NCI-H1436 (cell line): ENCODE measurements around the gene PLA2G4B.

Experiments
- DNase-seq: peaks from one replicate; lab custom pipeline; 2025; lab: John Stamatoyannopoulos, UW

PLA2G4B gene

GRCh38 chr15:41849204-41849603 is 10.6 kb downstream of the PLA2G4B start:
- no peak for DNase-seq

GRCh38 chr15:41849861-41850260 is 11.2 kb downstream of the PLA2G4B start:
- no peak for DNase-seq

GRCh38 chr15:41850482-41851166 is 12.0 kb downstream of the PLA2G4B start:
- DNase-seq, result no peak

GRCh38 chr15:41851167-41851523 is 12.5 kb downstream of the PLA2G4B start:
- DNase-seq, result no peak

- no peak for DNase-seq
Observed at GRCh38 chr15:41851755-41852370, 13.2 kb downstream of the PLA2G4B start.

- no peak for DNase-seq
Observed at GRCh38 chr15:41852736-41853590, 14.3 kb downstream of the PLA2G4B start.

GRCh38 chr15:41853831-41854230 is 15.2 kb downstream of the PLA2G4B start:
- DNase-seq, result no peak

GRCh38 chr15:41854443-41854842 is 15.8 kb downstream of the PLA2G4B start:
- DNase-seq, result no peak

- no peak for DNase-seq
Observed at GRCh38 chr15:41855261-41855961, 16.8 kb downstream of the PLA2G4B start.

- no peak for DNase-seq
Observed at GRCh38 chr15:41856262-41856661, 17.6 kb downstream of the PLA2G4B start.

- no peak for DNase-seq
Observed at GRCh38 chr15:41856716-41857115, 18.1 kb downstream of the PLA2G4B start.

GRCh38 chr15:41857316-41857715 is 18.7 kb downstream of the PLA2G4B start:
- no peak for DNase-seq

- no peak for DNase-seq
Observed at GRCh38 chr15:41858756-41859155, 20.1 kb downstream of the PLA2G4B start.

GRCh38 chr15:41860049-41860828 is 21.6 kb downstream of the PLA2G4B start:
- DNase-seq, result no peak

- DNase-seq, result no peak
Observed at GRCh38 chr15:41861736-41862356, 23.2 kb downstream of the PLA2G4B start.

- DNase-seq, result peak; percentile 9
Observed at GRCh38 chr15:41862515-41863116, 24.0 kb downstream of the PLA2G4B start.

GRCh38 chr15:41865490-41866055 is 26.9 kb downstream of the PLA2G4B start:
- no peak for DNase-seq

GRCh38 chr15:41866263-41866703 is 27.6 kb downstream of the PLA2G4B start:
- no peak for DNase-seq

- DNase-seq, result no peak
Observed at GRCh38 chr15:41866872-41867579, 28.4 kb downstream of the PLA2G4B start.

GRCh38 chr15:41868321-41868720 is 29.7 kb downstream of the PLA2G4B start:
- DNase-seq, result no peak
